ENCODE measurements around the gene GPR17.
A peak's percentile ranks its signal among the peaks of the same experiment; 100 is the strongest.

The GPR17 gene

DNA sequence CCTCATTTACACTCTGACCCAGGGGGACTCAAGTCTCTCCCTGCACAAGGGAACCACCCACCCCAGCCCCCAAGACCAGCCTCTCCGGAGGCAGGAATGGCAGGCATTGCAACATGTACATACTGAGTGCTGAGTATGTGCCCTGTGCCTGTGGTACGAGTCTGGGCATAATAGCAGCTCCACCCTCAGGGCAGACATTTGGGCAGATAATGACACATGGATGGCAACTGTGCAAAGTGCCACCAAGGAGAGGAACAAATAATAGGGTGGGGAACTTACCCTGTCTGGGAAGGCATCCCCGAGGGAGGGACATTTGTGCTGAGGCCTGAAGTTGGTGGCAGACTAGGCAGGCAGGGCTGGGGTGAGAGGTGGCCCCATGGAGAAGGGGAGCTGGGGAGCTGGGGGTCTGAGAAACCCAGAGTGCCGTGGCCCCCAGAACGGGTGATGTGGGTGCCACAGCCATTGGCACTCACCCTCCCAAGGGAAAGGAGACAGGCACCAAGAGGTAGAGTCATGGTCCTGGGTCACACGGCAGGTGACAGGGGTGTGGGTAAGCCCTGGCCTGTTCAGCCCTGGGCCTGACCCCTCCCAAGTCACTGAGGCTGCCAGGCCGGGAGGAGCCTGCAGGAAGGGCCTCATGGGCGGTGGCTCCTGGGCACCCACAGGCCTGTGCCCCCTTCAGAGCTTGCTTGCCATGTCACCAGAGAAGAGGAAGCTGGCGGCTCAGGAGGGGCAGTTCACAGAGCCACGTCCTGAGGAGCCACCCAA, 15.7 kb upstream of the GPR17 start:
- no peak for DNase-seq

DNA sequence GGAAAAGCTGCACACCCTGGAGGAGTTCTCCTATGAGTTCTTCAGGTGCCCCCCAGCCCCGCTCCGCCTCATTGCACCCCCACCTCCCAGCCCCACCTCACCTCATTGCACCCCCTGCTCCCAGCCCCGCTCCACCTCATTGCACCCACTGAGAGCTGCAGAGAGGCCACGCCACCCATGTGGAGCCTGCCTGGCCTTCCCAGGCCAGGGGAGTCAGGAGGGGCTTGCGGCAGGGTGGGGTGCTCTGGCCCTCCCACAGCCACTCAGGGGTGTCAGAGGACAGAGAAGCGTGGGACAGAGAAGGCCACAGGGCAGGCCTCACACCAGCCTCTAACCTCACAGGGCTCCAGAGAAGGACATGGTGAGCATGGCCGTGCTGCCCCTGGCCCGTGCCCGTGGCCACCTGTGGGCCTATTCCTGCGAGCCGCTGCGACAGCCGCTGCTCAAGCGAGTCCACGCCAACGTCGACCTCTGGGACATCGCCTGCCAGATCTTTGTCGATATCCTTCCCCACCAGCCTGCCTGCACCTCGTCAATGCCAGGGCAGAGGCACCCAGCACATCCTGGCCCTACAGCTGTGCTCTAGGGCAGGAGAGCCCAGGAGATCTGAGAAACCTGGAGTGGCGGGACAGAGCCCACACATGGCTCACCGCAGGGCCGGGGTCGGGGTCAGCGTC, 15.0 kb upstream of the GPR17 start:
- DNase-seq = no peak

DNA sequence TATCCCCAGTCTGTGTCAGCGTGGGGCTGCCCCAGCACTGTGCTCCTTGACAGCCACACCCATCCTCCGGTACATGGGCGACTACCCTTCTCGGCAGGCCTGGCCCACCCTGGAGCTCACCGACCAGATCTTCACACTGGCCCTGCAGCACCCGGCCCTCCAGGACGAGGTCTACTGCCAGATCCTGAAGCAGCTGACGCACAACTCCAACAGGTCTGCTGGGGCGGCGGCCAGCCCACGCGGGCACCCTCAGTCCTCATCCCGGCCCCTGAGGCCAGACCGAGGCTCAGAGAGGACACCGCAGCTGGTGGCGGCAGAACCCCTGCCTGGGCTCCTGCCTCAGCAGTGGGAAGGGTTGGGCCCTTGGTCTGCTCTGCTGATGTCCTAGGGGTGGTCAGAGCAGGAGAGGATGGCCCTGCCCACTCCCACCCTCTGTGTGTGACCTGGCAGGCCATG, 14.4 kb upstream of the GPR17 start:
- no peak for DNase-seq

DNA sequence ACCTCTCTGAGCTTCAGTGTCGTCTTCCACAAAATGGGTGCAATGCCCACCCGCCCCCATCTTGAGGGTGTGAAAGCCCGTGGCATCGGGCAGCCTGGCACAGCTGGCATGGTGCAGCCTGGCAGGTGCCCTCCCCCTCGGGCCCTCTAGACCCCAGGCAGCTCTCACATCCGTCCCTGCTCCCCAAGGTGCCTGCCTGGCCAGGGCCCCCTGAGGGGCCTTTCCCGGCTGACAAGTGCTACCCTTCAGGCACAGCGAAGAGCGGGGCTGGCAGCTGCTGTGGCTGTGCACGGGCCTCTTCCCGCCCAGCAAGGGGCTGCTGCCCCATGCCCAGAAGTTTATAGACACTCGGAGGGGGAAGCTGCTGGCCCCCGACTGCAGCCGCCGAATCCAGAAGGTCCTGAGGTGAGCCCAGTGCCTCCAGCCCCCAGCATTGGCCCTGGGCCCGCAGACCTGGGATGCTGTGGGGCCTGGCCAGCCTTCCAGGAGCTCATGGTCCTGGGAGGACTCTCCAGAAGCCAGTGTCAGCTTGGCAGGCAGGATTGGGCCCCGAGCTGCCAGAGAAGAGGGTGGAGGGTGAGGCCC, 13.9 kb upstream of the GPR17 start:
- no peak for DNase-seq

DNA sequence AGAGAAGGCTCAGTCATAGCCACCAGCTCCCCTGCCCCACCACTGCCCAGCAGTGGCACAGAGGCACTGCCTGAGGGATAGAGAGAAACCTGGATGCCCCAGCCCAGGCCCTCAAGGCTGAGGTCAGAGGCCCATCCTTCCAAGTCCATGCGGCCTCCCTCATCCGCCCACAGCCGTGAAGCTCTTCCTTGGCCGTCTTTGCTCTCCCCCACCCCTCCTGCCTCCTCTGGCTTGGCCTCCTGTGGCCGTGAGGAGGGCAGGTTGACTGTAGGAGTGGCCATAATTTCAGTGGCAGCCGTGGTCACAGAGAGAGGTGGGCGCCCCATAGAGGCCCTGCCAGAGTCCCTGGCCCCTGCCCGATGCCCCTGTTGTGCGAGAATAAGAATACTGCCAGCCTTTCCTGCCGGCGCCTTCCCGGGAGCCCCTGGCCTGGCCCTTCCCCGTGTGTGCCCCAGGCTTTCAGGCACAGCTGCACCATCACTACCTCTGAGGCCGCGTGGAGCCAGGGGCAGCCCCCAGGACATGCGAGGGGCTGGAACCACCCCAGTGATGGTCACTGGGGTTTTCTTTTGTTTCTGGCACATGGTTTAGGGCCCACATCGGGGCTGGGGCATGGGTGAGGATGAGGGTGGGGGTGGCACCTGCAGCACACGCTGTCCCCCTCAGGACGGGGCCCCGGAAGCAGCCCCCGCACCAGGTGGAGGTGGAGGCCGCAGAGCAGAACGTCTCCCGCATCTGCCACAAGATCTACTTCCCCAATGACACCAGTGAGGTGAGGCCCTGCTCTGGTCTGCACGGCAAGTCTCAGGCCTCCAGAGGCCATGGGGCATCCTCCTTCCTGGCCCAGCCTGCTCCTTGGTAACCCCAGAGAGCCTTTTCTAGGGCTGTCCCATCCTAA, 13.1 kb upstream of the GPR17 start:
- DNase-seq = no peak

DNA sequence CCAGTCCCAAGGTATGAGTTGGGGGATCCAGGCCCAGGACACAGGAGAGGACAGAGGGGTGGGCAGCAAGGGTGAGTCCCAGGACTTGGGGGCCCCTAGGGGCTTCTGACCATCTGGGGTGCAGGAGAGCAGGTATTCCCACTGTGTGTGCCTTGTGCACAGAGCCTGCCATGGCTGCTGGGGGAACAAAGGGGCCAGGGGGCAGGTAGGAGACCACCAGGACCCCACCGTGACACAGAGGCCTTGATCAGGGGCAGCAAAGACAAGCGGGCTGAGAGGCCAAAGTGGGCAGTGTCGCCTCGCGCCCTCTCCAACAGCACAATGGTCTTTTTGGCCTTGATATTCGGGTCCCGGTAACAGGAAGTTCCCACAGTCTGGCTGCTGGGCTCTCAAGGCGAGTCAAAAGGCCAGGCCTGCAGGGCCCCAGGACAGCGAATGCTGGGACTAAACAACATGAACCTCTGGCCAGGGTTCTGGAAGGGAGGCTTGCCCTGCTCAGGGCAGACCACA, 12.3 kb upstream of the GPR17 start:
- peak in 1 of 6 experiments; percentile 8 for DNase-seq

DNA sequence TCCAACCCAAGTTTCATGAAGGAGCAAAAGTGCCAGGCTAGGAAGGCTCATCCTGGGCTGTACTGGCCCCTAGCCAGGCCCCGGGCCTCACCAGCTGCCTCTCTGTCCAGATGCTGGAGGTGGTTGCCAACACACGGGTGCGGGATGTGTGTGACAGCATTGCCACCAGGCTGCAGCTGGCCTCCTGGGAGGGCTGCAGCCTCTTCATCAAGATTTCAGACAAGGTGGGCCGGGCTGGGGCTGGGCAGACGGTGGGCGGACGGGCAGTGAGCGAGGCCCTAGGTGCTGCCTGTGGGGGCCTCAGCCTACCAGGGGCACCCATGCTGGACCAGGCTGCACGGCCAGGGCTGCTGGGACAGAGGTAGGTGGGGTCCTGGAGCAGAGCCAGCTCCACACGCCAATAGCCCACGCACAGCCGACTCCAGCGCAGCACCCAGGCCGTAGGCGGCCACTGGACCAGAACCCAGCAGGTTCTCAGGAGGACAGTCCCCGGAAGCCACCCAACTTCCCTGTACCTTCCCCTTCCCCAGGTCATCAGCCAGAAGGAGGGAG, 11.8 kb upstream of the GPR17 start:
- no peak for DNase-seq

DNA sequence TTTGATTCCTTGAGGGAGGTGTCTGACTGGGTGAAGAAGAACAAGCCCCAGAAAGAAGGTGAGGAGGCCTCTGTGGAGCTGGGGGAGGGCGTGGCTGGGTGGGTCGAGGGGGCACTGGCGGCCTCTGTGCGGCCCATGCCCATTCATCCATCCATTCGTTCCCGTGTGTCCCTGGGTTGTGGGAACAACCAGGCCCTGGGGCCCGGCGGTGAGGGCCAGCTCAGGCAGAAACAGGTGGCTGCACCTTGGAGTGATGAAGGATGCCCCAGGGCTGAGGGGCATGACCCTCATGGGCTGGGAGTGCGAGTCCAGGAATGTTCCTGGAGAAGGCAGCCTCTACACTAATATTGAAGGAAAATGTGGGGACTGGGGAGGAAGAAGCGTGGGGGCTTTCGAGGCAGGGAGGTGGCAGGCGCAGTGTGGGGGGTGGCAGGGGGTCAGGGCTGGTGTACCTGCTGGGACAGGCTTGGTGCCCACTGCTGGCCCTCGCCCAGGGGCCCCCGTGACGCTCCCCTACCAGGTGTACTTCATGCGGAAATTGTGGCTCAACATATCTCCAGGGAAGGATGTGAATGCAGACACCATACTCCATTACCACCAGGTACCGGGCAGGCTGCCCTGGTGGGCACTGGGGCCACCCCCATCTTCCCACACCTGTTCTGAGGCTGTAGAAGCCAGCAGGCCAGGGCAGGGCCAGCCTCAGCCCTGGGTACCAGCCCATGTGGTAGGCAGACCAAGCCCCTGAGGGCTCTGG, 11.2 kb upstream of the GPR17 start:
- no peak for DNase-seq

DNA sequence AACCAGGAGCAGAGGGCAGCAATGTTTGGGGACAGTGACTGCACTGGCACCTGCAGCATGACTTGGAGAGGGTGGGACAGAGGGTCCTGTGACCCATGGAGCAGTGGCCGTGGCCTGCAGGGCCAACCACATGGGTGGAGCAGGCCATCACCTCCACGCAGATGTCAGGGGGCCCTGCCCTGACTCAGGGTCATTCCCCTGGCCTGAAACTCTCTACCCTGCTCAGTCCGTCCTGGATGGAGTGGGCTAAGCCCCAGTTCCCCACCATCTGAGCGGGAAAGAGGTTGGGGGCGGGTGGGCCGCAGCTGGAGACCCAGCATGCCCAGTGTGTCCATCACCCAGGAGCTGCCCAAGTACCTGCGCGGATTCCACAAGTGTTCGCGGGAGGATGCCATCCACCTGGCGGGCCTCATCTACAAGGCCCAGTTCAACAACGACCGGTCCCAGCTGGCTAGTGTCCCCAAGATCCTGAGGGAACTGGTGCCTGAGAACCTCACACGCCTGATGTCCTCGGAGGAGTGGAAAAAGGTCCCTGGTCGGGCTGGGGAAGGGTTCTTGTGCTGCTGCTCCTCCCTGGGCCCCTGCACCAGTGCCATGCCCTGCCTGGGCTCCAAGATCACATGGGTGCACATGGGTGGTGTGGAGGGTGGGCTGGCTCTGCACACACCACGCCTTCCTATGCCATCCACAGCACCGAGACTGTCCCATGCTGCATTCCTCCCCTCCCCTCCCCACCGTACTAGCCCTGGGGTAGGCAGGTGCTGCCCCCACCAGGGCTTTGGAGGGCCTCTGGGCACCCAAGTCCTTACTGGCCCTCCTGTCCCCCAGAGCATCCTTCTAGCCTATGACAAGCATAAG, 10.3 kb upstream of the GPR17 start:
- no peak for DNase-seq

DNA sequence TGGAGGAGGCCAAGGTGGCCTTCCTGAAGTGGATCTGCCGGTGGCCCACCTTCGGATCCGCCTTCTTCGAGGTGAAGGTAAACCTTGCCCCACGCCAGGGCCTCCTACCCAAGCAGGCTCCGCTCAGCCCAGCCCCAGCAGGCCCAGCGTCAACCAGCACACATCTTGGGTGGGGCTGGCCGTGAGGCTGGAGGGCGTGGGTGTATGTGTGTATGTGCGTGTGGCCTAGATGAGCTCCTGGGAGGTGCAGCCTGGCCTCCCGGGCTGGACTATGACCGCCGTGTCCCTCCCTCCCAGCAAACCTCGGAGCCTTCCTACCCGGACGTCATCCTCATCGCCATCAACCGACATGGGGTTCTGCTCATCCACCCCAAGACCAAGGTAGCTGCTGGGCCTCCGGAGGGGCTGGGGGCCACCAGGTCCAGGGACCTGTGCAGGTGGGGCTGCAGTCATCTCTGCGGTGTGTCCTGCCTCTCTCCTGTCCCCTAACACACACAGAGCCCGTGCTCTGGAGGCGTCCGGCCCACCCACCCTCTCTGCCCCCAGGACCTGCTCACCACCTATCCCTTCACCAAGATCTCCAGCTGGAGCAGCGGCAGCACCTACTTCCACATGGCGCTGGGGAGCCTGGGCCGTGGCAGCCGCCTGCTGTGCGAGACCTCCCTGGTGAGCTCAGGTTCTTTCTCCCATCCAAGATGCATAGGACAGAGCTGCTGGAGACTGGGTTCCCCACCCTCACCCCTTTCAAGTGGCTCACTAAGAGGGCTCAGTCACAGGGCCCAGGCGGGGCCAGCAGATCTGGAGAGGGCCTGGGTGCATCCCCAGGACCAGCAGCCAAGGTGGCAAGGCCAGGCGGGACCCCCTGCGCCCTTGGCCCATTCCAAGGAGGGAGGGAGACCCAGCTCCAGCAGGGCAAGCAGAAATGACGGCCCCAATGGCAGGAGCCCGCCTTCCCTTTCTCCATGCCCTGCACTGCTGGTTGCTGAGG, 9.4 kb upstream of the GPR17 start:
- DNase-seq = no peak

DNA sequence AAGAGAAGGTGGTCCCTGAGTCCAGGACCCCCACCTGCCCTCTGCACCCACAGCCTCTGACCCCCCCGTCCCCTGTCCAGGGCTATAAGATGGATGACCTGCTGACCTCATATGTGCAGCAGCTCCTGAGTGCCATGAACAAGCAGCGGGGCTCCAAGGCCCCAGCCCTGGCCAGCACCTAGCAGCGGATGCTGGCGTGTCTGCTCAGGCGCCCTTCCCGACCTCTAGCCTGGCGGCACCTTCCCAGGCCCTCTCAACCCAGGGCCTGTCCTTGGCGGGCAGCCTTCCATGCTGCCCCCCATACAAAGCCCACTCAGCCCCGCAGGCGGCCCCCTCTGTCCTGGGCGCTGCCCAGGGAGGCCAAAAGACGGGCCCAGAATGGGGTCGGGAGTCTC, 8.7 kb upstream of the GPR17 start:
- DNase-seq = no peak

DNA sequence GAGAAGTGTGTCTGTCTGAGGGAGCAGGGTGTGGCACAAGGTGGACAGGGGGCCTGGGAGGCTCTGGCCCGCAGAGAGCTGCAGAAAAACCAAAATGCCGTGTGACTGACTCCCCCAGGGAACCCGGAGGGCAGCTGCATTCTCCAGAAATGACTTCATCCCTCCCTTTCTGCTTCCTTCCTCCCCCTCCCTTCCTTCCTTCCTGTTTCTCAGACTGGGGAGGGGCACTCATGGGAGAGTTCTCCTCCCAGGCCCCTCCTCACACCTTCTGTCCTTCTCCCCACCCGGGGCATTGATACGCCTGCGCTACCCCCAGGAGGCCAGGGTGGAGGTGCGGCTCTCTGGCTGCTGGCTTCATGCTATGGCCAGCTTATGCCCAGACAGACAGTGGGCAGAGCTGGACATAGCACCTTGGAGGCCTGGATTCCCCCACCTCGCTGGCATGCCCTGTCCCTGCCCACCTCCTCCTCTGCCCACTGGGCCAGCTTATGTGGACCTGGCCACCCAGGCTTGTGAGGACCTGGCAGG, 8.2 kb upstream of the GPR17 start:
- peak in 1 of 6 experiments; percentile 8 for DNase-seq

DNA sequence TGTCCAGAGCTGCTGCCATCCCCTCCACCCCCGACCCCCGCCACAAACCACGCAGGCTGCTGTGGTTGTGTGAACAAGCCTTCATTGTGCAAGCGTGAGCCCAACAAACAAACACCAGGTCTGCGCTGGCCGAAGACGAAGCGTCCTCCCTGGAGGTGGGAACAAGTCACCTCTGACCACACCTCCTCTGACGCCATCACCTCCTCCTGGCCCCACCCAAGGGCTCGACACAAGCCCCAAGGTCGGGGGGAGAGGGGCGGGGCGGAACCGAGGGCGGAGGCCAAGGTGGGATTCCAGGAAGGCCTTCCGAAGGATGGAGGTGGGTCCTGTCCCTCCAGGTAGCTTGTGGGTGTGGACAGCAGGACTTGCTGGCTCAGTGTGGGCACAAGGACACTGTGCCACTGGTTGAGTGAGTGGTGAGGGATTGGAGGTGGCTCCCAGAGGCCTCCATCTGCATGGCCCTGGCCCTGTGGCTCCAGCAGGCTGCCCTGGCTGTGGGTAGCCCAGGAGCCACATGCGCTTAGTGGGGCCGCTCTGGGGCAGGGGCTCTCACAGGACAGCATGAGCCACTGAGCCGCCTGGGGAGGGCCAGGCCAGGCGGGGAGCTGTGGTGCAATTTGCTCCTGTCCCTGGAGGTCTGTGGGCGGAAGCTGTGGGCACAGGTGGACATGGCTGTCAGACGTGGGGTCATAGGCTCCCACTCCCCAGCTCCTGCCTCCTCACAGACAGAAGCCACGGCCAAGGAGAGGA, 7.4 kb upstream of the GPR17 start:
- no peak for DNase-seq

DNA sequence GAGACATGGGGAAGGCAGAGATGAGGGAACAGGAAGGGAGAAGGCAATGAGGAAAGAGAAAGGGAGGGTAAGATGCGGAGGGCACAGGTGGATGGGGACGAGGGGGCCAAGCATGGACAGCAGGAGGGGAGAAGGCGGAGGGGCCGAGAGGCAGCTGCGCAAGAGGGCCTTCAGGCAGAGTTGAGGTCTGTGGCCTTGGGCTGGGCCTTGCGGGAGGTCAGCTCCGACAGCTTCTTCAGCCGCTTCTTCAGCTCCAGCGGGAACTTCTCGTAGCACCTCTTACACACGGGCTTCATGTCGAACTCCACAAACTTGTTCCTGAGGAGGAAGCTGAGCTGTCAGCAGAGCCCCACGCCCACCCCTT, 6.9 kb upstream of the GPR17 start:
- peak in 1 of 6 experiments; percentile 32 for DNase-seq

DNA sequence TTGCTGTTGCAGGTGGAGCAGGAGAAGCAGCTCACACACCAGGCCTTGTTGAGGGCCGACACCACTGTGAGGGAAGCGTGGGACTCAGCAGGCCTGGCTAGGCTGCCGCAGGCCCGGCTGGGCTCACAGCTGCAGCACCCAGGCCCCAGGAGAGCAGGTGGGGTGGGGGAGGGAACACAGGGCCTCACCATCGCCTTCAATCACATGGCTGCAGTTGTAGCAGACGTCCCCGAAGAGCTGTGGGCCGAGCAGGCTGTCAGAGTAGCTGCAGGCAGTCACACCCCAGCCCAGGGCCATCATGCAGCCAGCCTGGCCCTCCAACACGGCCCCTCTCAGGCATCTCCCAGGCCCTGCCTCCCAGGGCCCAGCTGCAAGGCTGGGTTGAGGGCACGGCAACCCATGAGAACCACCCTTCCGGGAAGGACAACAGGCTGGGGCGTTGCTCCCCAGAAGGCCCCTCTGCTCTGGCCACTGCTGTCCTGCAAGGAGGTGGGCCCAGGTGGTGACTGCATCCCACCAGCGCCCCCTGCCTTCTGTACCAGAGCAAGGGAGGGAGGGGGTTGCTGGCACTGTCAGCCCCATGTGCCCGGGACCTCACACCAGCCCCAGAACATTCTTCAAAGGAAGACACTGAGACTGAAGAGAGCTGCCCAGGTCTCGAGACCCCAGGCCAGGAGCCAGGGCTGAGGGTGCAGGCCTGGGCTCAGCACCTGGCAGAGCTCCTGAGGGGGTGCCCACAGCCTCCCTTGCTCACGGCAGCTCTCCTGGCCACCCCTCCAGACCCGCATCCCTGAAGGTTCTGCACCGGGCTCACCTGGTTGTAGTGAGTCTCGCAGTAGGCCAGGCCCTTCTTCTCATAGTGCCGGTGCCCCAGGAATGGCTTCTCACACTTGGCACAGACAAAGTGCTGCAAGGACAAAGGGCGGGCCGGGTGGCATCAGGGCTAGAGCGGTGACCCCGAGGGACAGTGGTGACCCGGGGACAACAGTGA, 5.6 kb upstream of the GPR17 start:
- peak in 3 of 6 experiments; percentile 37 to 58 (median 40) for DNase-seq

DNA sequence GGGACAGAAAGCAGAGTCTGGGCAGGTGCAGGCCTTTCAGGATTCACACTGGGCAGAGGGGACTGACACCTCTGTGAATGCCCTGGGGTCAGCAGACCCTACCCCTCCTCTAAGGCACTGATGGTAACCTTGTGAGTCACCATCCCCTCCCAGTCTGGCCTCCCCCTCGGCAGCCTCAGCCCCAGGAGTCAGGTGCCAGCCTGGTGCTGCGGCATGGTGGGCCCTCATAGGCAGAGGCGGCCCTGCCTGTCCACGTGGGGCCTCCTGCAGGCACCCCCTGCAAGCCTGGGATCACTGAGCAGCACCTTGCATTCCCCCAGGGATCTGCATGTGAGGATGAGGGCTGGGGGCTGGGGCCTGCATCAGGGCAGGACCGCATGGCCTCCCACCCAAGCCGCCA, 4.8 kb upstream of the GPR17 start:
- no peak for DNase-seq

DNA sequence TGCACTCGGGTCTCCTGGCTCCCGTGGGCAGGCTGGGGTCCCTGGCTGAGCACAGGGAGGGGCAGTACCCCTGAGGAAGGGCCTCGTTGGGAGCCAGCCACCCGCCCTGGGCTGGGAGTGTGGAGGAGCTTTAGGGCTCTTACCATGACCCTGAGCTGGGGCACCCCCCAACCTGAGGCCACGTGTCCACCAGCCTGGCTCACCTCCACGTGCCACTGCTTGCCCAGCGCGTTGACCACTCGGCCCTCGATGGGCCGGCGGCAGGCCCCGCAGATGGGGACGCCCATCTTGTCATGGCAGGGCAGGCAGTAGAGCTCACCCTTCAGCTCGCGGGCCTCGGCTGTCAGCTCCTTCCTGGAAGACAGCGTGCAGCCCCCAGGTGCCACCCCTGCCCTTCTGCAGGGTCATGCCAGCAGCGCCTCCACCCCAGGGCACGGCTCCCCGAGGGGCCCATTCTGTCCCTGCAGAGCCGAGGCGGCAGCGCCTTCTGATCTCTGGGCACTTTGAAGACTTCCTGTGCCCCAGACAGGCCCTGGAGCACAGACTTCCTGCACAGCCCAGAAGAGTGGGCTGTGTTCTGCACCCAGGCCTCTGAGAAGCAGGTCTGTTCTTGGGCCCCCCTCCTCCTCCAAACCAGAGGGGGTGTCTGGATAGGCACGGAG, 4.0 kb upstream of the GPR17 start:
- peak; percentile 36 to 68 (median 54) for DNase-seq
